Type B pancreatic cell (in vitro differentiated cells): ENCODE data around the gene SHROOM4. TPM values are rescaled to one million over a fixed set of nuclear protein-coding genes. Genes with fewer than 3 reads are reported as not detected.

Experiments used
- DNase-seq: peaks from one replicate; pipeline ENCODE4 v3.0.0; 2021; ENCODE audit warnings: mixed read lengths; ENCODE audit not compliant: unreplicated experiment; ENCODE audit errors: extremely low spot score
- H3K27ac Mint-ChIP-seq: 2 replicates; pipeline ENCODE4 v1.8.0; 2021; ENCODE audit warnings: mild to moderate bottlenecking, mixed read lengths
- H3K27me3 Mint-ChIP-seq: 2 replicates; pipeline ENCODE4 v1.8.0; 2021; ENCODE audit warnings: mixed read lengths
- H3K36me3 Mint-ChIP-seq: 2 replicates; pipeline ENCODE4 v1.8.0; 2021; ENCODE audit warnings: mixed read lengths
- H3K4me1 Mint-ChIP-seq: one replicate; pipeline ENCODE4 v1.8.0; 2021; ENCODE audit warnings: mixed read lengths; ENCODE audit not compliant: unreplicated experiment
- H3K4me3 Mint-ChIP-seq: 2 replicates; pipeline ENCODE4 v1.8.0; 2021; ENCODE audit warnings: mild to moderate bottlenecking, mixed read lengths
- H3K9me3 Mint-ChIP-seq: 2 replicates; pipeline ENCODE4 v1.8.0; 2021; ENCODE audit warnings: mixed read lengths
- total RNA-seq: library from RNA; stranded (reverse); gene quantifications from 2 replicates; pipeline ENCODE4 v1.2.1, GENCODE V29; 2021; ENCODE audit warnings: low replicate concordance
- TF ChIP-seq, protein P1 (sequence below): fragments of 200-600 bp; sonication (generic); conservative IDR thresholded peaks from 2 replicates; pipeline ENCODE4 v1.5.0; 2021; ENCODE audit warnings: antibody characterized with exemption, mild to moderate bottlenecking

SHROOM4 gene
- total RNA-seq, 1 donor from 2014 or later, result 13.3 TPM

DNA sequence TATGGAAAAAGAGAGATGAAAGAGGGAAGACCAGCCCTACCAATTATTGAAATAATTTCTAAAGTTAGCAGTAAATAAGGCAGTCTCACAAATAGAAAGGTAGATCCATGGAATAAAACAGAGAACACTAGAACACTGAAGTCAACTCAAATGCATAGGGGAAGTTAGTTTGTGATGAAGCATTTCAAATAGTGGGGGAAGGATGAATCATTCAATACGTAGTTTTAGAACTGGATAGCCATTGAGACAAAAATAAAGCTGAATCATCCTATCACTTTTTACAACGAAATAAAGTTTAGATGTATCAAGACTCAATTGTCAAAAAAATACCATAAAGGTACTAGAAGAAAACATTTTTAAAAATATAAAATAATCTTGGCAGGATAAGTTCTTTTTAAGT, 200.1 kb downstream of the SHROOM4 start:
- no peaks in the 10 kb centered on the region for H3K27me3 Mint-ChIP-seq
- H3K4me3 Mint-ChIP-seq, result no peak overlapping the region
- no peaks in the 10 kb centered on the region for H3K4me1 Mint-ChIP-seq
- TF ChIP-seq, protein P1, sequence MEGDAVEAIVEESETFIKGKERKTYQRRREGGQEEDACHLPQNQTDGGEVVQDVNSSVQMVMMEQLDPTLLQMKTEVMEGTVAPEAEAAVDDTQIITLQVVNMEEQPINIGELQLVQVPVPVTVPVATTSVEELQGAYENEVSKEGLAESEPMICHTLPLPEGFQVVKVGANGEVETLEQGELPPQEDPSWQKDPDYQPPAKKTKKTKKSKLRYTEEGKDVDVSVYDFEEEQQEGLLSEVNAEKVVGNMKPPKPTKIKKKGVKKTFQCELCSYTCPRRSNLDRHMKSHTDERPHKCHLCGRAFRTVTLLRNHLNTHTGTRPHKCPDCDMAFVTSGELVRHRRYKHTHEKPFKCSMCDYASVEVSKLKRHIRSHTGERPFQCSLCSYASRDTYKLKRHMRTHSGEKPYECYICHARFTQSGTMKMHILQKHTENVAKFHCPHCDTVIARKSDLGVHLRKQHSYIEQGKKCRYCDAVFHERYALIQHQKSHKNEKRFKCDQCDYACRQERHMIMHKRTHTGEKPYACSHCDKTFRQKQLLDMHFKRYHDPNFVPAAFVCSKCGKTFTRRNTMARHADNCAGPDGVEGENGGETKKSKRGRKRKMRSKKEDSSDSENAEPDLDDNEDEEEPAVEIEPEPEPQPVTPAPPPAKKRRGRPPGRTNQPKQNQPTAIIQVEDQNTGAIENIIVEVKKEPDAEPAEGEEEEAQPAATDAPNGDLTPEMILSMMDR, result no peak
- H3K9me3 Mint-ChIP-seq, result no peaks in the 10 kb centered on the region
- H3K27ac Mint-ChIP-seq, result no peak overlapping the region
- no peak for DNase-seq
- no peaks in the 10 kb centered on the region for H3K36me3 Mint-ChIP-seq

DNA sequence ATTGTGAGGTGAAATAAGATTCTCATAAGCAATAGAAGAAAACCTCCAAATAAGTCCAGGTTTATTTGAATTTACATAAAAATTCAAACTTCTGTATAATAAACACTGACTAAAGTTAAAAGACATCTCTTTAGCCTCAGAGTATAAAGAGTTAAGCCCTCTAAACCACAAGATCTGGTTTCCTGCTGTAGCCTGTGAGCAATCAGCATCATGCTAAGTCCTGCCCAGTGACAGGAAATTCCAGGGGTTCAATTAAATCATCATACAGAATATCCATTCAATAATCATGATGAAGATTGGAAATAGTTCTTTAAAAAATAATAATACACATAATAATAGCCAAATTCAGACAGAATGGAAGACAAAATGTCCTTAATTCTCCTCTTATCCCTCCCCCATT, 204.2 kb downstream of the SHROOM4 start:
- Mint-ChIP-seq H3K27me3 (no peaks in the 10 kb centered on the region), H3K27ac (no peak overlapping the region), H3K4me1 (peaks cover 5% of the 10 kb centered on the region), H3K9me3 (no peaks in the 10 kb centered on the region), H3K4me3 (no peak overlapping the region), H3K36me3 (no peaks in the 10 kb centered on the region)
- DNase-seq, result no peak
- TF ChIP-seq, protein P1, result no peak

GRCh38 chrX:50606300-50606950, 207.6 kb downstream of the SHROOM4 start:
- Mint-ChIP-seq H3K27ac (no peak overlapping the region), H3K4me1 (peaks cover 5% of the 10 kb centered on the region), H3K9me3 (no peaks in the 10 kb centered on the region), H3K4me3 (no peak overlapping the region), H3K36me3 (no peaks in the 10 kb centered on the region), H3K27me3 (no peaks in the 10 kb centered on the region)
- TF ChIP-seq, protein P1, result no peak
- DNase-seq, result no peak

DNA sequence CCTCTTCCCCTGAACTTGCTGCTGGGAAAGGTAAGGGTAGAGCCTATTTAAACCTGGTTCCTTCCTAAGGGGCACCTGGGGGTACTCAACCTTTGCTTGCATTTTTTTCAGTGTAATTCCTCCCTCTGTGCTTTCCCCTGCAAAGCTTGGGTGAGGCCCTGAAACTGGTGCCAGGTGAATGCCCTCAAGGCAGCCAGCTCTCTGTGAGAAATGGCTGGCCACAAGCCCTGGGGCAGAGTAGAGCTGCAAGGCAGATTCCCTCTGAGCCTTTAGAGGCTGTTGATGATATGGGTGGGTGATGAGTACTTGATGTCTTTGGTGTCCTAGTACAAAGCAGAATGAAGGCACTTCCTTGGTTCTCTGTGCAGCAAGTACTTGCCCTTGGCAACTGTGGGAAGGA, 217.9 kb downstream of the SHROOM4 start:
- Mint-ChIP-seq H3K9me3 (no peaks in the 10 kb centered on the region), H3K4me3 (no peak overlapping the region), H3K27ac (no peak overlapping the region), H3K27me3 (no peaks in the 10 kb centered on the region), H3K4me1 (no peaks in the 10 kb centered on the region), H3K36me3 (no peaks in the 10 kb centered on the region)
- TF ChIP-seq, protein P1, result no peak
- DNase-seq, result no peak

GRCh38 chrX:50594788-50595187, 219.2 kb downstream of the SHROOM4 start:
- Mint-ChIP-seq H3K4me3 (no peak overlapping the region), H3K4me1 (no peaks in the 10 kb centered on the region), H3K36me3 (no peaks in the 10 kb centered on the region), H3K27ac (no peak overlapping the region), H3K27me3 (no peaks in the 10 kb centered on the region), H3K9me3 (no peaks in the 10 kb centered on the region)
- DNase-seq, result no peak
- TF ChIP-seq, protein P1, result no peak
